Natural killer cell (primary cell): ENCODE data around the gene RTP2. TPM values are rescaled to one million over a fixed set of nuclear protein-coding genes. Genes with fewer than 3 reads are reported as not detected.

Source experiments
- ATAC-seq, 3 donors: fragments of 150-1000 bp in 2 of 3; fragments of 200-7000 bp in 1 of 3; cut with Tn5 transposase; 1 replicate in 1 of 3; 2 replicates in 2 of 3; pipeline ENCODE4 v1.10.0; 2021; ENCODE audit warnings: mild to moderate bottlenecking in 2 of 3, moderate library complexity in 2 of 3
- DNase-seq, 2 donors: peaks; one replicate each; pipeline versions ENCODE4 v3.0.0 to v3.0.0-alpha.2; 2013 to 2021; ENCODE audit warnings: mixed read lengths in 1 of 2
- H3K27ac ChIP-seq: one replicate; pipeline ENCODE4 v1.5.1; 2013; ENCODE audit warnings: mild to moderate bottlenecking, low read length
- H3K27me3 ChIP-seq: one replicate; pipeline ENCODE4 v1.6.1; 2013; ENCODE audit warnings: low read length; ENCODE audit not compliant: control insufficient read depth, insufficient read depth
- H3K36me3 ChIP-seq: one replicate; pipeline ENCODE4 v1.6.1; 2013; ENCODE audit warnings: low read length; ENCODE audit not compliant: control insufficient read depth, insufficient read depth
- H3K4me1 ChIP-seq: one replicate; pipeline ENCODE4 v1.6.1; 2013; ENCODE audit warnings: low read length; ENCODE audit not compliant: control insufficient read depth, insufficient read depth
- H3K4me3 ChIP-seq: one replicate; pipeline ENCODE4 v1.5.1; 2013; ENCODE audit warnings: low read length
- H3K9me3 ChIP-seq: one replicate; pipeline ENCODE4 v1.6.1; 2013; ENCODE audit warnings: low read length; ENCODE audit not compliant: control insufficient read depth, insufficient read depth
- H3K27ac Mint-ChIP-seq, 2 donors: one replicate each; pipeline ENCODE4 v1.8.0; 2022; ENCODE audit warnings: mild to moderate bottlenecking in 2 of 2, mixed read lengths in 2 of 2, moderate library complexity in 1 of 2
- H3K27me3 Mint-ChIP-seq, 2 donors: one replicate each; pipeline ENCODE4 v1.8.0; 2022; ENCODE audit warnings: low read depth in 2 of 2, mixed read lengths in 2 of 2
- H3K36me3 Mint-ChIP-seq: one replicate; pipeline ENCODE4 v1.8.0; 2022; ENCODE audit warnings: mixed read lengths
- H3K4me1 Mint-ChIP-seq, 2 donors: one replicate each; pipeline ENCODE4 v1.8.0; 2022; ENCODE audit warnings: mixed read lengths in 2 of 2
- H3K4me3 Mint-ChIP-seq: one replicate; pipeline ENCODE4 v1.8.0; 2022; ENCODE audit warnings: mild to moderate bottlenecking, moderate library complexity, mixed read lengths
- H3K9me3 Mint-ChIP-seq, 2 donors: one replicate each; pipeline ENCODE4 v1.8.0; 2022; ENCODE audit warnings: mixed read lengths in 2 of 2
- WGBS: methylation state at CpG from one replicate; pipeline ENCODE4 v1.1.7; 2013; ENCODE audit warnings: missing lambda C conversion rate; ENCODE audit not compliant: insufficient coverage; 5-methylcytosine and 5-hydroxymethylcytosine counted together
- intact Hi-C: fragments of 100-400 bp; cut with micrococcal nuclease; formaldehyde crosslinking; loops from one replicate; pipeline ENCODE4 v1.14.2; 2022
- total RNA-seq, 4 donors: library from RNA; stranded (reverse); fragments of 120-200 nt in 1 of 4; gene quantifications; one replicate each; pipeline versions ENCODE4 v1.2.3 to v1.2.4, GENCODE V29; 2013 to 2022
- TF ChIP-seq, protein P1 (sequence below): fragments of 200-600 bp; IDR thresholded peaks from one replicate; pipeline ENCODE4 v1.8.0; 2022; ENCODE audit warnings: antibody characterized with exemption

Gene RTP2
- total RNA-seq, 3 donors from 2014 or later (not counting 1 experiment from before 2014, with no cell fraction given), result not detected

DNA sequence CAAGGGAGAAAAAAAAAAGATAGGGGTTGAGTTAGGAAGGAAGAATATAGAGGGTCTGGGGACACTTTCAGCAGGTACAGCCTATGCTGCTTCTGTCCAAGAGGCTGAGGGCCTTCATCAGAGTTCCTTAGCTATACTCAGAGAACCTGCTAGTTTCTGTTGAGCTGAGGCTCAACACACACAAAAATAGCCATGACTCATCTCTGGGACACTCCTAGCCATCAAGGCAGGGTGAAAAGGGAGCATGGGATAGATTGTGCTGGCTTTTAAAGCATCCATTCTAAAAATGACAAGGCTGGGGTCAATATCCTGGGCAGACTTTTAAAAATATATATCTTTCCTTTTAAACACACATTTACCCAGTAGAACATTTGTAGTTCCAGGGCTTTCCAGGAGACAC lies 2.8 kb upstream of the RTP2 start:
- DNase-seq (no peak), ATAC-seq (no peak)
- intact Hi-C loops, result no loop called here
- H3K9me3 ChIP-seq, result no peaks in the 10 kb centered on the region
- Mint-ChIP-seq H3K9me3 (no peaks in the 10 kb centered on the region), H3K4me1 (no peaks in the 10 kb centered on the region), H3K27ac (no peak overlapping the region), H3K36me3 (no peaks in the 10 kb centered on the region), H3K27me3 (peaks cover 2 to 9% of the 10 kb centered on the region in 2 donors), H3K4me3 (no peak overlapping the region)
- no peaks in the 10 kb centered on the region for H3K36me3 ChIP-seq
- H3K4me3 ChIP-seq, result no peak overlapping the region
- no peaks in the 10 kb centered on the region for H3K4me1 ChIP-seq
- H3K27me3 ChIP-seq, result no peaks in the 10 kb centered on the region
- TF ChIP-seq, protein P1, sequence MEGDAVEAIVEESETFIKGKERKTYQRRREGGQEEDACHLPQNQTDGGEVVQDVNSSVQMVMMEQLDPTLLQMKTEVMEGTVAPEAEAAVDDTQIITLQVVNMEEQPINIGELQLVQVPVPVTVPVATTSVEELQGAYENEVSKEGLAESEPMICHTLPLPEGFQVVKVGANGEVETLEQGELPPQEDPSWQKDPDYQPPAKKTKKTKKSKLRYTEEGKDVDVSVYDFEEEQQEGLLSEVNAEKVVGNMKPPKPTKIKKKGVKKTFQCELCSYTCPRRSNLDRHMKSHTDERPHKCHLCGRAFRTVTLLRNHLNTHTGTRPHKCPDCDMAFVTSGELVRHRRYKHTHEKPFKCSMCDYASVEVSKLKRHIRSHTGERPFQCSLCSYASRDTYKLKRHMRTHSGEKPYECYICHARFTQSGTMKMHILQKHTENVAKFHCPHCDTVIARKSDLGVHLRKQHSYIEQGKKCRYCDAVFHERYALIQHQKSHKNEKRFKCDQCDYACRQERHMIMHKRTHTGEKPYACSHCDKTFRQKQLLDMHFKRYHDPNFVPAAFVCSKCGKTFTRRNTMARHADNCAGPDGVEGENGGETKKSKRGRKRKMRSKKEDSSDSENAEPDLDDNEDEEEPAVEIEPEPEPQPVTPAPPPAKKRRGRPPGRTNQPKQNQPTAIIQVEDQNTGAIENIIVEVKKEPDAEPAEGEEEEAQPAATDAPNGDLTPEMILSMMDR, result no peak
- no peak overlapping the region for H3K27ac ChIP-seq

DNA sequence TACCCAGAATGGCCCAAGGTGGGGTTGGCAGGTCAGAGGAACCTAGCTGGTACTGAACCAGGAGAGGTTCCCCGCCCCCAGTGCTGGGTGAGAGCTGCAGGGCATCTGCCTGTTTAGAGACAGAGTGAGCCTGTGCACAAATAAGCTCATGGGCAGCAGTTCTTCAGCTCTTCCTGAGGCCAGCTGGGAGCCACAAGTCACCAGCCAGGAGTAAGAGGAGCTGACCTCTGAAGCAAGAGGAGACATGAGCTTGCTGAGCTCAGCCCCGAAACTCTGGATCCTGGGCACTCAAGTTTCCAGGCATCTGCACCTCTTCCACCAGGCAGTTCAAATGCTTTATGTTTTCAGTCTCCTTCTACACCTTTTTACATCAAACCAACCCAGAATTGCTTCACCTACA lies 2.1 kb downstream of the RTP2 start:
- no peak for ATAC-seq
- H3K4me3 ChIP-seq, result no peak overlapping the region
- Mint-ChIP-seq H3K27me3 (peaks cover 9 to 11% of the 10 kb centered on the region in 2 donors), H3K27ac (no peak overlapping the region), H3K4me1 (no peaks in the 10 kb centered on the region), H3K9me3 (no peaks in the 10 kb centered on the region), H3K36me3 (no peaks in the 10 kb centered on the region), H3K4me3 (no peak overlapping the region)
- intact Hi-C loops, result no loop called here
- no peaks in the 10 kb centered on the region for H3K4me1 ChIP-seq
- 86% methylated on average over 2 of the region's 2 CpGs for WGBS
- TF ChIP-seq, protein P1, result no peak
- H3K27me3 ChIP-seq, result peaks cover 2% of the 10 kb centered on the region
- H3K36me3 ChIP-seq, result no peaks in the 10 kb centered on the region
- H3K9me3 ChIP-seq, result no peaks in the 10 kb centered on the region
- H3K27ac ChIP-seq, result no peak overlapping the region
- DNase-seq, result no peak

DNA sequence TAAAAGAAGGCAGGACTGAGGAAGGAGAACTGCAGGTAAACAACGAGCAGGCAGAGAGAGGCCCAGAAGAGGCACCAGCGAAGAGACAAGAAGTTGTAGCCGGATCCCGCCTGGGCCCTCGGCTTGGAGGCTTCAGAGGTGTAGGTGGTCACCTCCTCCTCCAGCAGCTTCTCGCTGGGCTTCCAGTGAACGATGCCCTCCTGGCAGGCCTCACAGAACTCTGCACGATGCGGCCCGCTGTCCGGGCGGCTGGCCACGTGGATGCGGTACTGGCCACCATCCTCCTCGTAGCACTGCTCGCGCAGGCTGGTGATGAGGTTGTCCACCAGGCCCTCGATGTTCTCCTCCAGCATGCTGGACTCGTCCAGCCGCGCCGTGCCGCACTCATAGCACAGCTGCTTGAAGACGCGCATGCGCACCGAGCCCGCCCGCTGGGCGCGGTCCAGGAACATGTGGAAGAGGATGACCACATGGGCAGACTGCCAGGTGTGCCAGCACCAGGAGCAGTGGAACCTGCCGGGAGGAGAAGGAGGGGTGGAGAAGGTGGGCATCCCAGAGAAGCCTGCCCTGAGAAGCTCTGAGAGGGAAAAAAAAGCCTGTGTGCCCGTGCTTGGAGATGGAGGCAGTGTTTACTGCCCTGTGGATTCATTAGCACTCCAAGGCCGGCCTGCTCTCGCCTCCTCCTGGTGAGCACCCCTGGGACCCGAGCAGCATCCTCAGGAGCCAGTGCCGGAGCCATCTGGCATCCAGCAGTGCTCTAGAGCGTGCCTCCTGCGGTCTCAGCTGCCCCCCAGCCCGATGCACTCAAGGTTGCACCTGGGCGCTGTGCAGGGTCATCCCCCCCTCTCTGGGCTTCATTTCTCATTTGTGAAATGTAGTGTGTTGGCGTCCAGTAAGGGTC lies 3.6 kb downstream of the RTP2 start:
- Histone ChIP-seq H3K27me3 (peaks cover 2% of the 10 kb centered on the region), H3K4me3 (no peak overlapping the region), H3K36me3 (no peaks in the 10 kb centered on the region), H3K4me1 (no peaks in the 10 kb centered on the region), H3K27ac (no peak overlapping the region), H3K9me3 (no peaks in the 10 kb centered on the region)
- Mint-ChIP-seq H3K36me3 (no peaks in the 10 kb centered on the region), H3K4me1 (no peaks in the 10 kb centered on the region), H3K27me3 (peaks cover 16 to 26% of the 10 kb centered on the region in 2 donors), H3K27ac (no peak overlapping the region), H3K4me3 (no peak overlapping the region), H3K9me3 (no peaks in the 10 kb centered on the region)
- intact Hi-C loops, result no loop called here
- ATAC-seq (no peak), DNase-seq (no peak)
- 93% methylated on average over 37 of the region's 42 CpGs for WGBS
- TF ChIP-seq, protein P1, result no peak
